ENCODE data around the gene ZFP64. TPM values are rescaled to one million over a fixed set of nuclear protein-coding genes. Genes with fewer than 3 reads are reported as not detected.

The ZFP64 gene
- total RNA-seq, 1 experiment from 2014 or later: 25.6 TPM

DNA sequence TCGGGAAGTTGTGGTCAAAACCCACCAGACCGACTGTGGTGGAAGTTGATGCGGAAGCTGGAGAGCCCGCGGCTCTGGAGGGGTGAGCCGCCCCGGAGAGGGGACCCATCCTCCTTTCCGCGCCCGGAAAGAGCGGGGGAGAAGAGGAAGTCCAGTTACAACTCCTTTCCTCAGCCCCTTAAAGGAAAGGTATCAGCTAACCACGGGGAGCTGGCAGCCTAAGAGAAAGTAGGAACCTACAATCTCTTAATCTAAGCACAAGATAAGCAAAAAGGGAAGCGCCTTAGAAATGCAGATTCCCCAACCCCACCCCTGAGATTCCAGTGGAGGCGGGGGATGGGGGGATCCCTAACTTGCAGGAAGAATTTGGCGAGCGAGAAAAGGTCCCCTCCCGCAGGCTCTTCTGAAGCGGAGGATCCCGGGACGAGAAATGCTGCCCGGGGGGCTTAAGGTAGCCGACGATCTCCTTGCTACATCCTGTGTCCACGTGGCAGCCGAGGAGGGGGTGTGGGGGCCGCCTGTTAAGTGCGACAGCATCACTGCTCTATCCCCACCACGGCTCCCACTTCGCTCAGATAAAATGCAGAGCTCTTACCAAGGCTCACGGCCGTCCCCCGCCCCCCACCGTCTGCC, 87.5 kb downstream of the ZFP64 start:
- Mint-ChIP-seq H3K4me1 (ENCODE audit: low read depth, unreplicated experiment) (no peaks in the 10 kb centered on the region), H3K27me3 (ENCODE audit: unreplicated experiment) (no peaks in the 10 kb centered on the region), H3K4me3 (ENCODE audit: low read depth, unreplicated experiment) (no peak overlapping the region), H3K27ac (ENCODE audit: unreplicated experiment) (no peak overlapping the region), H3K36me3 (ENCODE audit: insufficient read depth, unreplicated experiment) (no peaks in the 10 kb centered on the region), H3K9me3 (ENCODE audit: low read depth, unreplicated experiment) (no peaks in the 10 kb centered on the region)
- CTCF ChIA-PET: no interaction called here
- no peak for DNase-seq
- TF ChIP-seq, protein P1, sequence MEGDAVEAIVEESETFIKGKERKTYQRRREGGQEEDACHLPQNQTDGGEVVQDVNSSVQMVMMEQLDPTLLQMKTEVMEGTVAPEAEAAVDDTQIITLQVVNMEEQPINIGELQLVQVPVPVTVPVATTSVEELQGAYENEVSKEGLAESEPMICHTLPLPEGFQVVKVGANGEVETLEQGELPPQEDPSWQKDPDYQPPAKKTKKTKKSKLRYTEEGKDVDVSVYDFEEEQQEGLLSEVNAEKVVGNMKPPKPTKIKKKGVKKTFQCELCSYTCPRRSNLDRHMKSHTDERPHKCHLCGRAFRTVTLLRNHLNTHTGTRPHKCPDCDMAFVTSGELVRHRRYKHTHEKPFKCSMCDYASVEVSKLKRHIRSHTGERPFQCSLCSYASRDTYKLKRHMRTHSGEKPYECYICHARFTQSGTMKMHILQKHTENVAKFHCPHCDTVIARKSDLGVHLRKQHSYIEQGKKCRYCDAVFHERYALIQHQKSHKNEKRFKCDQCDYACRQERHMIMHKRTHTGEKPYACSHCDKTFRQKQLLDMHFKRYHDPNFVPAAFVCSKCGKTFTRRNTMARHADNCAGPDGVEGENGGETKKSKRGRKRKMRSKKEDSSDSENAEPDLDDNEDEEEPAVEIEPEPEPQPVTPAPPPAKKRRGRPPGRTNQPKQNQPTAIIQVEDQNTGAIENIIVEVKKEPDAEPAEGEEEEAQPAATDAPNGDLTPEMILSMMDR (IDR thresholded peaks at IDR 0.05; ENCODE audit: unreplicated experiment): no peak
- no TSS peak for BruUV-seq (replicated peaks)
- intact Hi-C loops (cut with micrococcal nuclease; ENCODE audit: unreplicated experiment): no loop called here

- Mint-ChIP-seq H3K9me3 (ENCODE audit: low read depth, unreplicated experiment) (no peaks in the 10 kb centered on the region), H3K27me3 (ENCODE audit: unreplicated experiment) (no peaks in the 10 kb centered on the region), H3K4me3 (ENCODE audit: low read depth, unreplicated experiment) (no peak overlapping the region), H3K4me1 (ENCODE audit: low read depth, unreplicated experiment) (no peaks in the 10 kb centered on the region), H3K27ac (ENCODE audit: unreplicated experiment) (no peak overlapping the region), H3K36me3 (ENCODE audit: insufficient read depth, unreplicated experiment) (no peaks in the 10 kb centered on the region)
- TF ChIP-seq, protein P1 (IDR thresholded peaks at IDR 0.05; ENCODE audit: unreplicated experiment): no peak
- CTCF ChIA-PET: no interaction called here
- intact Hi-C loops (cut with micrococcal nuclease; ENCODE audit: unreplicated experiment): no loop called here
- no peak for DNase-seq
- BruUV-seq (replicated peaks): no TSS peak
Observed at GRCh38 chr20:52103335-52103912, 88.2 kb downstream of the ZFP64 start.

- H3K4me3 Mint-ChIP-seq (ENCODE audit: low read depth, unreplicated experiment): no peak overlapping the region
- no peaks in the 10 kb centered on the region for H3K36me3 Mint-ChIP-seq (ENCODE audit: insufficient read depth, unreplicated experiment)
- CTCF ChIA-PET: no interaction called here
- TF ChIP-seq, protein P1 (IDR thresholded peaks at IDR 0.05; ENCODE audit: unreplicated experiment): no peak
- H3K4me1 Mint-ChIP-seq (ENCODE audit: low read depth, unreplicated experiment): no peaks in the 10 kb centered on the region
- no TSS peak for BruUV-seq (replicated peaks)
- intact Hi-C loops (cut with micrococcal nuclease; ENCODE audit: unreplicated experiment): no loop called here
- DNase-seq: no peak
- H3K27ac Mint-ChIP-seq (ENCODE audit: unreplicated experiment): no peak overlapping the region
- H3K9me3 Mint-ChIP-seq (ENCODE audit: low read depth, unreplicated experiment): no peaks in the 10 kb centered on the region
- no peaks in the 10 kb centered on the region for H3K27me3 Mint-ChIP-seq (ENCODE audit: unreplicated experiment)
Observed at GRCh38 chr20:52102559-52102958, 89.0 kb downstream of the ZFP64 start.

DNA sequence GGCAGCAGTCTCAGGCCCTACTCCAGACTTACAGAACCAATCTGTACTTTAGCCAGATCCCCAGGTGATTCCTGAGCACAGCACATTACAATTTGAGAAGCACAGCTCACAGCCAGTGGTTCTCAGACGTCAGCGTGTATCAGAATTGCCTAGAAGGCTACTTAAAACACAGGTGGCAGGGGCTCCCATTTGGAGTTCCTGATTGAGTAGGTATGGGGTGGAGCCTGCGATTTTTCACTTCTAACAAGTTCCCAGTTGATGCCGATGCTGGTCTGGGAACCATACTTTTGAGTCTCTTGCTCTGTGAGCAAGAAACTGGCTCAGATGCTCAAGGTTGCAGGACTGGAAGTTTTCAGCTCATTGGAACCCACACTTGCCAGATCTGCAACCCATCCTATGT, 89.5 kb downstream of the ZFP64 start:
- TF ChIP-seq, protein P1 (IDR thresholded peaks at IDR 0.05; ENCODE audit: unreplicated experiment): no peak
- BruUV-seq (replicated peaks): no TSS peak
- no peak for DNase-seq
- H3K9me3 Mint-ChIP-seq (ENCODE audit: low read depth, unreplicated experiment): no peaks in the 10 kb centered on the region
- intact Hi-C loops (cut with micrococcal nuclease; ENCODE audit: unreplicated experiment): no loop called here
- CTCF ChIA-PET: no interaction called here
- H3K4me1 Mint-ChIP-seq (ENCODE audit: low read depth, unreplicated experiment): no peaks in the 10 kb centered on the region
- no peak overlapping the region for H3K27ac Mint-ChIP-seq (ENCODE audit: unreplicated experiment)
- no peaks in the 10 kb centered on the region for H3K36me3 Mint-ChIP-seq (ENCODE audit: insufficient read depth, unreplicated experiment)
- no peak overlapping the region for H3K4me3 Mint-ChIP-seq (ENCODE audit: low read depth, unreplicated experiment)
- no peaks in the 10 kb centered on the region for H3K27me3 Mint-ChIP-seq (ENCODE audit: unreplicated experiment)
